GM12801 (cell line): ENCODE results near the gene GRIK5.

ENCODE experiments used
- CTCF ChIP-seq: IDR thresholded peaks from one replicate; pipeline ENCODE4 v1.5.1; 2011; ENCODE audit warnings: control low read depth; ENCODE audit not compliant: insufficient read length; ENCODE audit errors: extremely low read depth

GRIK5 gene

GRCh38 chr19:42053037-42053935 lies 16.7 kb downstream of the GRIK5 start:
- no peak for TF ChIP-seq CTCF

GRCh38 chr19:42052241-42052863 lies 17.7 kb downstream of the GRIK5 start:
- no peak for TF ChIP-seq CTCF

GRCh38 chr19:42051166-42052115 lies 18.6 kb downstream of the GRIK5 start:
- no peak for TF ChIP-seq CTCF

GRCh38 chr19:42048992-42049391 lies 21.0 kb downstream of the GRIK5 start:
- no peak for TF ChIP-seq CTCF

GRCh38 chr19:42045575-42045974 lies 24.4 kb downstream of the GRIK5 start:
- no peak for TF ChIP-seq CTCF

GRCh38 chr19:42042455-42043170 lies 27.4 kb downstream of the GRIK5 start:
- TF ChIP-seq CTCF: no peak
